ENCODE measurements around the gene DENND5B.

GRCh38 chr12:31478425-31478824 is 112.5 kb downstream of the DENND5B start:
- TF ChIP-seq CTCF (IDR thresholded peaks at IDR 0.05; ENCODE audit: low read depth, low read length, missing input control) (no peak), YY1 (IDR thresholded peaks at IDR 0.05) (no peak), FOXA1 (IDR thresholded peaks at IDR 0.05) (no peak), GABPA (IDR thresholded peaks at IDR 0.05 in 1 of 2, conservative IDR thresholded peaks at IDR 0.05 in 1 of 2) (no peak), JUND (IDR thresholded peaks at IDR 0.05) (no peak), MAX (IDR thresholded peaks at IDR 0.05) (no peak), REST (IDR thresholded peaks at IDR 0.05) (no peak), RAD21 (IDR thresholded peaks at IDR 0.05) (no peak), ATF3 (IDR thresholded peaks at IDR 0.05) (no peak), EGR1 (IDR thresholded peaks at IDR 0.05; ENCODE audit: low read depth in 2 of 2) (no peak), NR2F2 (IDR thresholded peaks at IDR 0.05) (no peak), TAF1 (conservative IDR thresholded peaks at IDR 0.05) (no peak), SP1 (IDR thresholded peaks at IDR 0.05) (no peak)

Measured in liver (tissue), 3 donors.